ENCODE data around the gene FADS1.

DNA sequence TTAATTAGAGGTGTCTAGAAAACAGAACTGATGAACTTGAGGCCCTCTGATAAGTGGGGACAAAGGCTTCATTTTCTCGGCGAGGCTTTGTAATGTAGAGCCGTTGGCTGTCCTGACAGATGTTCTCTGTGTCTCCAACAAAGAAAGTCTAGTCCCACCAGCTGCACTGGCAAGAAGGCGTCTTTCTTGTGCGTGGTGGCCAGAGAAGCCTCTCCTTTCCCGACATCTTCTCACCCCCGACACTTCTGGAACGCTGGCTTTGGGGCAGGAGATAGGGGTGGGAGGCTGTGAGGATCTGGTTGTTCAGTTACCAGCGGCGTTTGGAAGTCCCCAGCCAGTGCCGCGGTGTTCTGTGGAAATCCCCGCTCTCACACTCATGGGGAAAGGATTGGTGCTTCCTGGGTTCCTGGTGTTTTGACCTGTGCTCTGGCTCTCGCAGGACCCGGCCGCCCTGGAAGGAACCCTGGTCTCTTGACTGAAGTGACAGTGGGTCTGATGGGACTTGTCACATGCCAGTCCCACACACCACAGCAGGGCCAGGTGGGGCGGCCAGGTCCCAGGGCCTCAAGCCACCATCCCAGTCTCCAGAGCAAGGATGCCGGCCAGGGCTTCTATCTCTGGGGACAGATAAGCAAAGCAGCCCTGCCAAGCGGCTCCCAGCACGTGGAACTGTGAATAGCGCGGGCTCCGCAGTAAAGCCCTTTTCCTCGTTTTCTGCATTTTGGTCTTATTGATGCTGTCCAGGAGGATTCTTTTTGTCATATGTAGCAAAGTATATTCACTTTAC lies 34.5 kb upstream of the FADS1 start:
- TF ChIP-seq POLR2A (IDR thresholded peaks at IDR 0.05) = no peak
- TF ChIP-seq, protein P1, sequence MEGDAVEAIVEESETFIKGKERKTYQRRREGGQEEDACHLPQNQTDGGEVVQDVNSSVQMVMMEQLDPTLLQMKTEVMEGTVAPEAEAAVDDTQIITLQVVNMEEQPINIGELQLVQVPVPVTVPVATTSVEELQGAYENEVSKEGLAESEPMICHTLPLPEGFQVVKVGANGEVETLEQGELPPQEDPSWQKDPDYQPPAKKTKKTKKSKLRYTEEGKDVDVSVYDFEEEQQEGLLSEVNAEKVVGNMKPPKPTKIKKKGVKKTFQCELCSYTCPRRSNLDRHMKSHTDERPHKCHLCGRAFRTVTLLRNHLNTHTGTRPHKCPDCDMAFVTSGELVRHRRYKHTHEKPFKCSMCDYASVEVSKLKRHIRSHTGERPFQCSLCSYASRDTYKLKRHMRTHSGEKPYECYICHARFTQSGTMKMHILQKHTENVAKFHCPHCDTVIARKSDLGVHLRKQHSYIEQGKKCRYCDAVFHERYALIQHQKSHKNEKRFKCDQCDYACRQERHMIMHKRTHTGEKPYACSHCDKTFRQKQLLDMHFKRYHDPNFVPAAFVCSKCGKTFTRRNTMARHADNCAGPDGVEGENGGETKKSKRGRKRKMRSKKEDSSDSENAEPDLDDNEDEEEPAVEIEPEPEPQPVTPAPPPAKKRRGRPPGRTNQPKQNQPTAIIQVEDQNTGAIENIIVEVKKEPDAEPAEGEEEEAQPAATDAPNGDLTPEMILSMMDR (IDR thresholded peaks at IDR 0.05) = no peak

Measured in Peyer's patch (tissue), 4 donors.